HG02623 (cell line): ENCODE results near the gene ACSS2.
"Not testable (repeated sequence)": the region's sequence is repeated elsewhere in the genome, so short reads cannot be mapped to it uniquely, and the experiment has no call there.

ENCODE experiments used
- ATAC-seq: cut with Tn5 transposase; IDR thresholded peaks from one replicate; pipeline ENCODE4 v1.9.1; 2021; ENCODE audit warnings: moderate library complexity; ENCODE audit not compliant: unreplicated experiment

Gene ACSS2

GRCh38 chr20:34872622-34873224, 3.7 kb upstream of the ACSS2 start, which contains the start of gene GGT7:
Gene GGT7, minus strand, starts transcription at chr20:34872856. Its CDS starts 41 bp downstream, at chr20:34872815.
- ATAC-seq: no peak

GRCh38 chr20:34873583-34874093, 2.8 kb upstream of the ACSS2 start:
- no peak for ATAC-seq

- ATAC-seq: no peak
Observed at GRCh38 chr20:34874094-34874654, 2.2 kb upstream of the ACSS2 start.

GRCh38 chr20:34875642-34876405, 588 bp upstream of the ACSS2 start:
- ATAC-seq: no peak

GRCh38 chr20:34880215-34880850, 3.9 kb downstream of the ACSS2 start:
- no peak for ATAC-seq

- ATAC-seq: not testable (repeated sequence)
Observed at GRCh38 chr20:34880971-34881370, 4.6 kb downstream of the ACSS2 start.

- no peak for ATAC-seq
Observed at GRCh38 chr20:34881689-34882088, 5.3 kb downstream of the ACSS2 start.

- ATAC-seq: no peak
Observed at GRCh38 chr20:34883087-34883688, 6.8 kb downstream of the ACSS2 start.

- ATAC-seq: no peak
Observed at GRCh38 chr20:34883809-34884208, 7.4 kb downstream of the ACSS2 start.

GRCh38 chr20:34884260-34884659, 7.8 kb downstream of the ACSS2 start:
- no peak for ATAC-seq

GRCh38 chr20:34886122-34886521, 9.7 kb downstream of the ACSS2 start:
- ATAC-seq: no peak

- no peak for ATAC-seq
Observed at GRCh38 chr20:34887023-34887422, 10.6 kb downstream of the ACSS2 start.

- no peak for ATAC-seq
Observed at GRCh38 chr20:34888468-34888867, 12.1 kb downstream of the ACSS2 start.

GRCh38 chr20:34891166-34892062, 15.0 kb downstream of the ACSS2 start:
- ATAC-seq: no peak

GRCh38 chr20:34892671-34893070, 16.3 kb downstream of the ACSS2 start:
- ATAC-seq: no peak

- no peak for ATAC-seq
Observed at GRCh38 chr20:34894723-34895122, 18.3 kb downstream of the ACSS2 start.

GRCh38 chr20:34895465-34895864, 19.1 kb downstream of the ACSS2 start:
- ATAC-seq: no peak

GRCh38 chr20:34896086-34896621, 19.7 kb downstream of the ACSS2 start:
- ATAC-seq: no peak

- not testable (repeated sequence) for ATAC-seq
Observed at GRCh38 chr20:34898129-34898528, 21.7 kb downstream of the ACSS2 start.

GRCh38 chr20:34898731-34899130, 22.3 kb downstream of the ACSS2 start:
- ATAC-seq: not testable (repeated sequence)
